Astrocyte (in vitro differentiated cells and primary cell): Measurements from ENCODE around the gene CPED1. TPM values are rescaled to one million over a fixed set of nuclear protein-coding genes. Genes with fewer than 3 reads are reported as not detected.
A peak's percentile ranks its signal among the peaks of the same experiment; 100 is the strongest.

Experiments used
- DNase-seq: peaks from one replicate; pipeline ENCODE4 v3.0.0-alpha.2; 2010; ENCODE audit warnings: low read depth
- FAIRE-seq: peaks from 2 replicates; lab custom pipeline; 2011; peaks lifted over from hg19 to GRCh38; lab: Jason Lieb, UNC
- H2AFZ ChIP-seq: 2 replicates; pipeline ENCODE4 v1.6.0; 2012; ENCODE audit warnings: low read depth, low read length, inconsistent platforms
- H3K27ac ChIP-seq: 2 replicates; pipeline ENCODE4 v1.5.1; 2011; ENCODE audit warnings: low read depth, low read length, inconsistent platforms
- H3K27me3 ChIP-seq: 2 replicates; pipeline ENCODE4 v1.6.0; 2011; ENCODE audit warnings: low read length, inconsistent platforms; ENCODE audit not compliant: insufficient read depth
- H3K36me3 ChIP-seq: 2 replicates; pipeline ENCODE4 v1.5.1; 2011; ENCODE audit warnings: low read length, inconsistent platforms; ENCODE audit not compliant: insufficient read depth
- H3K4me1 ChIP-seq: 2 replicates; pipeline ENCODE4 v1.5.1; 2011; ENCODE audit warnings: low read length, inconsistent platforms; ENCODE audit not compliant: insufficient read depth
- H3K4me2 ChIP-seq: 2 replicates; pipeline ENCODE4 v1.6.0; 2012; ENCODE audit warnings: low read length, inconsistent platforms
- H3K4me3 ChIP-seq: 2 replicates; pipeline ENCODE4 v1.5.1; 2011; ENCODE audit warnings: low read depth, mild to moderate bottlenecking, low read length, inconsistent platforms; ENCODE audit not compliant: insufficient read depth
- H3K79me2 ChIP-seq: 2 replicates; pipeline ENCODE4 v1.6.0; 2012; ENCODE audit warnings: mild to moderate bottlenecking, low read length, inconsistent platforms; ENCODE audit not compliant: insufficient read depth
- H3K9ac ChIP-seq: 2 replicates; pipeline ENCODE4 v1.6.0; 2012; ENCODE audit warnings: mild to moderate bottlenecking, low read length, inconsistent platforms
- H3K9me3 ChIP-seq: 2 replicates; pipeline ENCODE4 v1.5.1; 2012; ENCODE audit warnings: low read depth, mild to moderate bottlenecking, low read length, inconsistent platforms; ENCODE audit not compliant: insufficient read depth
- H4K20me1 ChIP-seq: 2 replicates; pipeline ENCODE4 v1.6.0; 2012; ENCODE audit warnings: low read length, inconsistent platforms; ENCODE audit not compliant: insufficient read depth
- H3K27ac Mint-ChIP-seq: one replicate; pipeline ENCODE4 v1.8.0; 2021; ENCODE audit warnings: mild to moderate bottlenecking, mixed read lengths; ENCODE audit not compliant: unreplicated experiment
- H3K27me3 Mint-ChIP-seq: one replicate; pipeline ENCODE4 v1.8.0; 2021; ENCODE audit warnings: low read depth, mixed read lengths; ENCODE audit not compliant: unreplicated experiment
- H3K36me3 Mint-ChIP-seq: one replicate; pipeline ENCODE4 v1.8.0; 2021; ENCODE audit warnings: low read depth, mixed read lengths; ENCODE audit not compliant: unreplicated experiment
- H3K4me1 Mint-ChIP-seq: one replicate; pipeline ENCODE4 v1.8.0; 2021; ENCODE audit warnings: low read depth, mixed read lengths; ENCODE audit not compliant: unreplicated experiment
- H3K4me3 Mint-ChIP-seq: one replicate; pipeline ENCODE4 v1.8.0; 2021; ENCODE audit warnings: mild to moderate bottlenecking, moderate library complexity, mixed read lengths; ENCODE audit not compliant: unreplicated experiment
- H3K9me3 Mint-ChIP-seq: one replicate; pipeline ENCODE4 v1.8.0; 2021; ENCODE audit warnings: mild to moderate bottlenecking, mixed read lengths; ENCODE audit not compliant: unreplicated experiment
- CTCF ChIP-seq: IDR thresholded peaks from 2 replicates; pipeline ENCODE4 v1.5.1; 2011; ENCODE audit warnings: low read depth, mild to moderate bottlenecking, inconsistent platforms, low read length, moderate library complexity; ENCODE audit not compliant: insufficient read depth
- EZH2 ChIP-seq: IDR thresholded peaks from 2 replicates; pipeline ENCODE4 v1.6.1; 2012; ENCODE audit warnings: mild to moderate bottlenecking, low read length, inconsistent platforms; ENCODE audit not compliant: insufficient read depth
- total RNA-seq: library from RNA; stranded (reverse); gene quantifications from 2 replicates; pipeline ENCODE4 v1.2.1, GENCODE V29; 2021

Gene CPED1
- total RNA-seq, 1 donor from 2014 or later: 6.1 TPM

GRCh38 chr7:121334376-121334775 is 345.9 kb downstream of the CPED1 start:
- H3K4me1 ChIP-seq: peaks cover 5% of the 10 kb centered on the region
- H3K27ac ChIP-seq: no peak overlapping the region
- Mint-ChIP-seq H3K36me3 (no peaks in the 10 kb centered on the region), H3K27ac (no peak overlapping the region), H3K9me3 (no peaks in the 10 kb centered on the region), H3K27me3 (peaks cover 20% of the 10 kb centered on the region), H3K4me1 (no peaks in the 10 kb centered on the region), H3K4me3 (no peak overlapping the region)
- H3K4me3 ChIP-seq: no peak overlapping the region
- no peaks in the 10 kb centered on the region for H3K79me2 ChIP-seq
- no peak overlapping the region for H3K4me2 ChIP-seq
- H2AFZ ChIP-seq: no peak overlapping the region
- no peak for FAIRE-seq
- TF ChIP-seq CTCF: no peak
- no peak for TF ChIP-seq EZH2
- no peaks in the 10 kb centered on the region for H3K36me3 ChIP-seq
- H3K9me3 ChIP-seq: no peaks in the 10 kb centered on the region
- peaks cover 10% of the 10 kb centered on the region for H3K27me3 ChIP-seq
- H4K20me1 ChIP-seq: no peaks in the 10 kb centered on the region
- no peak overlapping the region for H3K9ac ChIP-seq
- no peak for DNase-seq

- Histone ChIP-seq H3K9ac (no peak overlapping the region), H3K36me3 (no peaks in the 10 kb centered on the region), H3K4me1 (no peaks in the 10 kb centered on the region), H3K4me3 (no peak overlapping the region), H3K9me3 (no peaks in the 10 kb centered on the region), H3K27me3 (peaks cover 5% of the 10 kb centered on the region), H2AFZ (no peak overlapping the region), H3K27ac (no peak overlapping the region), H3K79me2 (no peaks in the 10 kb centered on the region), H4K20me1 (no peaks in the 10 kb centered on the region), H3K4me2 (no peak overlapping the region)
- H3K36me3 Mint-ChIP-seq: no peaks in the 10 kb centered on the region
- peaks cover 13% of the 10 kb centered on the region for H3K27me3 Mint-ChIP-seq
- no peak for TF ChIP-seq EZH2
- TF ChIP-seq CTCF: no peak
- H3K4me1 Mint-ChIP-seq: no peaks in the 10 kb centered on the region
- H3K9me3 Mint-ChIP-seq: no peaks in the 10 kb centered on the region
- no peak overlapping the region for H3K27ac Mint-ChIP-seq
- FAIRE-seq (peak; percentile 9), DNase-seq (peak; percentile 31)
- H3K4me3 Mint-ChIP-seq: no peak overlapping the region
Measured at GRCh38 chr7:121334875-121335648, 346.6 kb downstream of the CPED1 start.

GRCh38 chr7:121336579-121336978 is 348.1 kb downstream of the CPED1 start:
- Mint-ChIP-seq H3K36me3 (no peaks in the 10 kb centered on the region), H3K9me3 (no peaks in the 10 kb centered on the region), H3K27me3 (peaks cover 2% of the 10 kb centered on the region), H3K4me3 (no peak overlapping the region), H3K27ac (no peak overlapping the region), H3K4me1 (no peaks in the 10 kb centered on the region)
- Histone ChIP-seq H4K20me1 (no peaks in the 10 kb centered on the region), H3K9me3 (no peaks in the 10 kb centered on the region), H3K4me2 (no peak overlapping the region), H3K27ac (no peak overlapping the region), H3K79me2 (no peaks in the 10 kb centered on the region), H3K27me3 (no peaks in the 10 kb centered on the region), H3K9ac (no peak overlapping the region), H3K4me1 (no peaks in the 10 kb centered on the region), H3K4me3 (no peak overlapping the region), H2AFZ (no peak overlapping the region), H3K36me3 (no peaks in the 10 kb centered on the region)
- FAIRE-seq (peak; percentile 49), DNase-seq (peak; percentile 14)
- TF ChIP-seq EZH2 (no peak), CTCF (no peak)
